HCT116 (cell line): ENCODE measurements around the gene MTMR1.

Experiments used
- CEBPB ChIP-seq: IDR thresholded peaks from 2 replicates; pipeline ENCODE4 v1.6.1; 2012; ENCODE audit warnings: low read depth
- CTCF ChIP-seq, 3 experiments: fragments of 200-600 bp in 1 of 3; sonication (generic) in 1 of 3; IDR thresholded peaks in 2 of 3; conservative IDR thresholded peaks in 1 of 3; 2 replicates each; pipeline ENCODE4 v1.5.1; 2012 to 2017; ENCODE audit warnings: low read depth in 2 of 3, low read length in 2 of 3, antibody characterized with exemption in 1 of 3, borderline replicate concordance in 1 of 3, control low read depth in 1 of 3, mild to moderate bottlenecking in 1 of 3, mixed read lengths in 1 of 3, mixed run types in 1 of 3, moderate library complexity in 1 of 3; ENCODE audit not compliant: insufficient read depth in 1 of 3
- ELF1 ChIP-seq: IDR thresholded peaks from 2 replicates; pipeline ENCODE4 v1.6.1; 2012; ENCODE audit warnings: low read depth, borderline replicate concordance
- POLR2AphosphoS5 ChIP-seq: IDR thresholded peaks from 2 replicates; pipeline ENCODE4 v1.6.1; 2011; ENCODE audit warnings: mild to moderate bottlenecking, low read depth, low read length, moderate library complexity

DNA sequence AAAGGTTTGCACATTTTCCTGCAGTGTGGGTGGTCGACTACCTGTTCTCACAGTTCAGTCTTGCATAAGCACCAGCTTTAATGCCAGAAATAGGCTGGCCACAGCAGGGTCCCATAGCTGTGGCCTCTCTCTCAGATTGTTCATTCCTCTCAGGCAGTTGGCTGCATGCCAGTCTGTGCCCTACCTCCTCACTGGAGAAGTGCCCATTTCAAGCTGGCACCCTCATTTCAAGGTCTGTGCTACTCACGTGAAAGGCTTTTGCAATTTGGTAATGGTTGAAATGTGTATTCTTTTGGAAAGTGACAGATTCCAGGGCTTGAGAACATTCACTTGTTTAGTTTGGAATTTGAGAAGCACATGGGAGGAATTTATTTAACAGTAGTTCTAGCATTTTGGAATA, 28.9 kb upstream of the MTMR1 start:
- TF ChIP-seq CTCF (IDR thresholded peaks at IDR 0.05 in 2 of 3, conservative IDR thresholded peaks at IDR 0.05 in 1 of 3; ENCODE audit: borderline replicate concordance in 1 of 3, insufficient read depth in 1 of 3, low read depth in 2 of 3, low read length in 2 of 3) (no peak), CEBPB (no peak), ELF1 (no peak), POLR2AphosphoS5 (no peak)
